Activated CD8-positive, alpha-beta T cell treated with anti-CD3 and anti-CD28 coated beads for 36 hours (primary cell): ENCODE data around the gene EGR4. TPM values are rescaled to one million over a fixed set of nuclear protein-coding genes. Genes with fewer than 3 reads are reported as not detected.

Source experiments
- ATAC-seq: fragments of 200-7000 bp; cut with Tn5 transposase; one replicate; pipeline ENCODE4 v1.10.0; 2021; ENCODE audit warnings: mild to moderate bottlenecking, moderate library complexity
- CTCF ChIA-PET: fragments of 350-600 bp; sonication (Branson Sonifier 250); formaldehyde crosslinking; loops from one replicate; lab custom pipeline; 2021; ENCODE audit warnings: antibody characterized with exemption; lab: Charles Lee
- POLR2A ChIA-PET: fragments of 350-600 bp; sonication (Branson Sonifier 250); formaldehyde crosslinking; loops from one replicate; lab custom pipeline; 2021; ENCODE audit warnings: antibody characterized with exemption; lab: Charles Lee
- DNase-seq: peaks from one replicate; pipeline ENCODE4 v3.0.0-alpha.2; 2020
- H3K27ac Mint-ChIP-seq: one replicate; pipeline ENCODE4 v1.8.0; 2021; ENCODE audit warnings: mild to moderate bottlenecking, mixed read lengths
- H3K27me3 Mint-ChIP-seq: one replicate; pipeline ENCODE4 v1.8.0; 2021; ENCODE audit warnings: mixed read lengths
- H3K36me3 Mint-ChIP-seq: one replicate; pipeline ENCODE4 v1.8.0; 2021; ENCODE audit warnings: low read depth, mixed read lengths
- H3K4me1 Mint-ChIP-seq: one replicate; pipeline ENCODE4 v1.8.0; 2021; ENCODE audit warnings: low read depth, mixed read lengths
- H3K4me3 Mint-ChIP-seq: one replicate; pipeline ENCODE4 v1.8.0; 2021; ENCODE audit warnings: mild to moderate bottlenecking, moderate library complexity, mixed read lengths
- H3K9me3 Mint-ChIP-seq: one replicate; pipeline ENCODE4 v1.8.0; 2021; ENCODE audit warnings: mixed read lengths
- intact Hi-C: fragments of 100-400 bp; cut with micrococcal nuclease; formaldehyde crosslinking; loops from one replicate; pipeline ENCODE4 v1.10.0; 2022
- total RNA-seq, 2 experiments: library from RNA; stranded (reverse); gene quantifications; one replicate each; pipeline ENCODE4 v1.2.3, GENCODE V29; 2021
- TF ChIP-seq, protein P1 (sequence below): fragments of 200-600 bp; IDR thresholded peaks from one replicate; pipeline ENCODE4 v1.8.0; 2022; ENCODE audit warnings: antibody characterized with exemption, mild to moderate bottlenecking

EGR4 gene
- total RNA-seq, 2 experiments from 2014 or later, result 0.11 to 0.29 TPM

DNA sequence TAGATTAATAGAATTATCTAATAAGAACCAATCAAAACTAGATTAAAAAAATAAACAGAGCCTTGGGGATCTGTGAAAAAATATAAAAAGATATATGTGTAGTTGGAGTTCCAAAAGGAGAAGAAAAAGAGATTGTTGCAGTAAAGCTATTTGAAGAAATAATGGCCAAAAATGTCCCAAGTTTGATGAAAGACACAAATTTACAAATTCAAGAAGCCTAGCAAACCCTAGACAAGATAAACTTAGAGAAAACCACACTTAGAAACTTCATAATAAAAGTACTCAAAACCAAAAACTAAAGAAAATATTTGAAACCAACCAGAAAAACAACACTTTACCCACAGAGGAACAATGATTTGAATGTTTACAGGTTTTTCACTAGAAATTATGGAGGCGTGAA, 41.3 kb upstream of the EGR4 start:
- Mint-ChIP-seq H3K27me3 (peaks cover 1% of the 10 kb centered on the region), H3K27ac (no peak overlapping the region), H3K36me3 (no peaks in the 10 kb centered on the region), H3K4me3 (no peak overlapping the region), H3K4me1 (peaks cover 3% of the 10 kb centered on the region), H3K9me3 (peaks cover 10% of the 10 kb centered on the region)
- no peak for ATAC-seq
- intact Hi-C loops, result no loop called here
- no peak for DNase-seq
- ChIA-PET POLR2A (no interaction called here), CTCF (interaction anchor here (1.2 to 1.3 kb wide), 2 partner anchors 11 to 44 kb away, joined by 3 read pairs; no protein-coding TSS in a partner anchor)
- TF ChIP-seq, protein P1, sequence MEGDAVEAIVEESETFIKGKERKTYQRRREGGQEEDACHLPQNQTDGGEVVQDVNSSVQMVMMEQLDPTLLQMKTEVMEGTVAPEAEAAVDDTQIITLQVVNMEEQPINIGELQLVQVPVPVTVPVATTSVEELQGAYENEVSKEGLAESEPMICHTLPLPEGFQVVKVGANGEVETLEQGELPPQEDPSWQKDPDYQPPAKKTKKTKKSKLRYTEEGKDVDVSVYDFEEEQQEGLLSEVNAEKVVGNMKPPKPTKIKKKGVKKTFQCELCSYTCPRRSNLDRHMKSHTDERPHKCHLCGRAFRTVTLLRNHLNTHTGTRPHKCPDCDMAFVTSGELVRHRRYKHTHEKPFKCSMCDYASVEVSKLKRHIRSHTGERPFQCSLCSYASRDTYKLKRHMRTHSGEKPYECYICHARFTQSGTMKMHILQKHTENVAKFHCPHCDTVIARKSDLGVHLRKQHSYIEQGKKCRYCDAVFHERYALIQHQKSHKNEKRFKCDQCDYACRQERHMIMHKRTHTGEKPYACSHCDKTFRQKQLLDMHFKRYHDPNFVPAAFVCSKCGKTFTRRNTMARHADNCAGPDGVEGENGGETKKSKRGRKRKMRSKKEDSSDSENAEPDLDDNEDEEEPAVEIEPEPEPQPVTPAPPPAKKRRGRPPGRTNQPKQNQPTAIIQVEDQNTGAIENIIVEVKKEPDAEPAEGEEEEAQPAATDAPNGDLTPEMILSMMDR, result no peak

DNA sequence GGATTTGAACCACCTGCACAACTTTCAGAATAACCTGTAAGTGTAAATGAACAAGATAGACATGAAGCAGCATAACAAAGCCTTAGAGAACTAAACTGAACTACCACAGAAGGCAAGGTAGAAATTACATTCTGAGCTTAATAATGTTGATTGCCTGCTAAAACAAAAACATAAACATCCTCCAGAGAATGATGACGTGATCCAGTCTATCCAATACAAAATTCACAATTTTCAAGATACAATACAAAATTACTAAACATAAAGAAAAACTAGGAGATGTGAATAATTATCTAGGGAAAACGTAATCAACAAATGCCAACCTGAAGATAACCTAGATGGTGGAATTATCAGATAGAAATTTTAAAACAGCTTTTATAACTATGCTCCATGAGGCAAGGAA, 40.7 kb upstream of the EGR4 start:
- Mint-ChIP-seq H3K27ac (no peak overlapping the region), H3K4me3 (no peak overlapping the region), H3K27me3 (peaks cover 4% of the 10 kb centered on the region), H3K36me3 (no peaks in the 10 kb centered on the region), H3K9me3 (peaks cover 10% of the 10 kb centered on the region), H3K4me1 (peaks cover 3% of the 10 kb centered on the region)
- no peak for ATAC-seq
- no peak for DNase-seq
- TF ChIP-seq, protein P1, result no peak
- ChIA-PET CTCF (interaction anchor here (1.2 to 1.4 kb wide), 3 partner anchors 11 to 44 kb away, joined by 3 read pairs; no protein-coding TSS in a partner anchor), POLR2A (no interaction called here)
- intact Hi-C loops, result no loop called here

DNA sequence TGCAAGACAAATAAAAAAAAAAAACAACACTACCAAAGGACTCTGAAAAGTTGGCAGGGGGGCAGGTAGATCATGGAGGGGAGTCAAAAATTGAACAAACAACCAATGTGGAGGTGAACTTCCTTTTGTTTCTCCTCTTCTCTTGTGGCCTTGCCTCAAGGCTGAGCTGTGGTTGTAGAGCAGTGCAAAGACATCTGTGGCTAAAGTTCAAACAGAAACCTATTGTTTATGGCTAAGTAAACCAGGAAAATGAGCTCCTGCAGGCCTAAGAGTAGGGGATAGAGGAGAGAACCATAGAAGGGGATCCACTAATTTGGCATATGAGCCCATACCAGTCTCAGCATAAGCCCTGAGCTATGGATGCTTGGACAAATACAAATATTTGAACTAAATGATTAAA, 40.2 kb upstream of the EGR4 start:
- Mint-ChIP-seq H3K36me3 (no peaks in the 10 kb centered on the region), H3K27ac (no peak overlapping the region), H3K27me3 (peaks cover 5% of the 10 kb centered on the region), H3K9me3 (peaks cover 10% of the 10 kb centered on the region), H3K4me3 (no peak overlapping the region), H3K4me1 (peaks cover 3% of the 10 kb centered on the region)
- intact Hi-C loops, result no loop called here
- TF ChIP-seq, protein P1, result no peak
- no peak for ATAC-seq
- ChIA-PET CTCF (interaction anchor here (1.2 to 1.4 kb wide), 2 partner anchors 12 to 29 kb away, joined by 3 read pairs; no protein-coding TSS in a partner anchor), POLR2A (no interaction called here)
- DNase-seq, result no peak

DNA sequence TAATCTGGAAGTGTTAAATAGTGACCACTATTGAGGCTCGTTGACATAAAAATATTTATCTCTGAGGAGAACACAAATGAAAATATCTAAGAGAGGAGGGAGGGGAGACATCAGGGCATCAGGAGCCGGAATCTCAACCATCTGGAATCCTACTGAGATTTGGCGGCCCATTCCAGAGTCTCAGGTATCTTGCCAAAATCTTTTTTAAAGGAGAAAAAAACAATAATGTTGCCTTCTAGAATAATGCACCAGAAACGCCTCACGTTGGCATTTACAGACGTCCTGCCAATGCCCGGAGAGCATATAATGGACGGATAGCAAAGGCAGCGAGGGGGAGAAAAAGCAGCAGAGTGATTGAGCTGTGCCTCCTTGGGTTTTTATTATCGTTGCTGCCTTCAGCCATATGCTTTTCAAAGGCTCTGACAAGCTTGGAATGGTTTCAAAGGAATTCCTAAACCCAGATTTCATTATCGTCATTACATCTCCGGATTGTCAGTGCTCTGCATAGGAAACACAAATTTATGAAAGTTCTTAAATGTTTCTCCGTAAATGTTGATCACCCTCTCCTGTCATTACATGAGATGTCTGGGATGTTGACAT, 30.9 kb upstream of the EGR4 start:
- DNase-seq (no peak), ATAC-seq (no peak)
- Mint-ChIP-seq H3K27ac (no peak overlapping the region), H3K27me3 (peaks cover 26% of the 10 kb centered on the region), H3K36me3 (no peaks in the 10 kb centered on the region), H3K9me3 (no peaks in the 10 kb centered on the region), H3K4me3 (no peak overlapping the region), H3K4me1 (no peaks in the 10 kb centered on the region)
- intact Hi-C loops, result no loop called here
- TF ChIP-seq, protein P1, result no peak
- ChIA-PET CTCF (no interaction called here), POLR2A (no interaction called here)

DNA sequence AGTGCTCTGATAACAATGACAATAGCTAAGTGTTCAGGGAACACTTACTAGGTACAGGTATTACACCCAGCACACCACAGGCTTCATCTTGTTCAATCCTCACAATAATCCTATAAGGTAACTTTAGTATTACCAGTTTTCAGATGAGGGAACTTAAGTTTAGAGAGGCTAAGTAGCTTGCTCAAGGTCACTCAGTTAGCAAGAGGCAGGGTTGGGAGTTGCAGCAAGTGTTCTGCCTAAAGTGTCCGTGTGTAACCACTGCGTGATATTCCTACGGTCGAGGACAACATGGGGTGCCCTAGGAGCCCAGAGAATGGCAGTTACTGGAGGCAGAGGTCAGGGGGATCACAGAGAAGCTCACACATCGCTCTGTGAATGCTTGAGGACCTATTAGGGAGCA, 30.2 kb upstream of the EGR4 start:
- DNase-seq (no peak), ATAC-seq (no peak)
- Mint-ChIP-seq H3K9me3 (no peaks in the 10 kb centered on the region), H3K27me3 (peaks cover 26% of the 10 kb centered on the region), H3K4me3 (no peak overlapping the region), H3K4me1 (no peaks in the 10 kb centered on the region), H3K36me3 (no peaks in the 10 kb centered on the region), H3K27ac (no peak overlapping the region)
- TF ChIP-seq, protein P1, result no peak
- ChIA-PET POLR2A (no interaction called here), CTCF (no interaction called here)
- intact Hi-C loops, result no loop called here
